H1 (cell line): Measurements from ENCODE around the gene AGAP3. TPM values are rescaled to one million over a fixed set of nuclear protein-coding genes. Genes with fewer than 3 reads are reported as not detected.

Experiments used
- CTCF ChIA-PET: fragments of 300-600 bp; sonication (Branson Sonifier 250); formaldehyde crosslinking; loops from one replicate; lab custom pipeline; 2021; ENCODE audit not compliant: partially characterized antibody; lab: Charles Lee
- POLR2A ChIA-PET: fragments of 300-600 bp; sonication (Branson Sonifier 250); formaldehyde crosslinking; loops from one replicate; lab custom pipeline; 2021; ENCODE audit warnings: inconsistent platforms; ENCODE audit not compliant: partially characterized antibody; lab: Charles Lee
- DNase-seq, 2 experiments: peaks; one replicate each; pipeline versions ENCODE4 v3.0.0 to v3.0.0-alpha.2; 2010 to 2022; ENCODE audit warnings: low spot score in 2 of 2, low read depth in 1 of 2, mixed read lengths in 1 of 2
- FAIRE-seq: peaks from 2 replicates; lab custom pipeline; 2011; peaks lifted over from hg19 to GRCh38; lab: Jason Lieb, UNC
- H2AFZ ChIP-seq: 2 replicates; pipeline ENCODE4 v1.8.1; 2012; ENCODE audit warnings: low read length, inconsistent platforms
- H2AK5ac ChIP-seq: 2 replicates; pipeline ENCODE4 v1.6.1; 2013; ENCODE audit warnings: low read depth, low read length
- H2BK120ac ChIP-seq: replicated peaks from 2 replicates; pipeline ENCODE3; 2013; ENCODE audit warnings: low read depth, low read length, inconsistent platforms
- H2BK12ac ChIP-seq: 2 replicates; pipeline ENCODE4 v1.6.1; 2013; ENCODE audit warnings: low read depth, low read length
- H2BK15ac ChIP-seq: 2 replicates; pipeline ENCODE4 v1.6.1; 2013; ENCODE audit warnings: low read length
- H2BK20ac ChIP-seq: 2 replicates; pipeline ENCODE4 v1.6.1; 2013; ENCODE audit warnings: low read length
- H2BK5ac ChIP-seq: 2 replicates; pipeline ENCODE4 v1.6.1; 2013; ENCODE audit warnings: low read depth, low read length
- H3K14ac ChIP-seq: 2 replicates; pipeline ENCODE4 v1.6.1; 2013; ENCODE audit warnings: inconsistent platforms; ENCODE audit not compliant: insufficient read length
- H3K18ac ChIP-seq: 2 replicates; pipeline ENCODE4 v1.6.1; 2013; ENCODE audit warnings: low read length; ENCODE audit errors: extremely low read depth
- H3K23ac ChIP-seq: 2 replicates; pipeline ENCODE4 v1.6.1; 2013; ENCODE audit warnings: inconsistent platforms; ENCODE audit not compliant: insufficient read length
- H3K23me2 ChIP-seq: 2 replicates; pipeline ENCODE4 v1.6.1; 2013; ENCODE audit warnings: low read depth, low read length
- H3K27ac ChIP-seq: 2 replicates; pipeline ENCODE4 v1.6.1; 2011; ENCODE audit warnings: low read depth, low read length, inconsistent platforms
- H3K27me3 ChIP-seq, 4 experiments: replicated peaks in 1 of 4; 1 replicate in 1 of 4; 2 replicates in 3 of 4; pipeline versions ENCODE4 v1.6.1 to v1.8.1; 2011 to 2013; ENCODE audit warnings: low read length in 3 of 4, mild to moderate bottlenecking in 3 of 4, inconsistent platforms in 2 of 4, mixed read lengths in 2 of 4, moderate library complexity in 1 of 4; ENCODE audit not compliant: control insufficient read depth in 3 of 4, insufficient read depth in 3 of 4; ENCODE audit errors: extremely low read depth in 1 of 4
- H3K36me3 ChIP-seq, 4 experiments: 2 replicates each; pipeline versions ENCODE4 v1.6.1 to v1.8.1; 2011 to 2013; ENCODE audit warnings: mild to moderate bottlenecking in 4 of 4, low read length in 3 of 4, moderate library complexity in 2 of 4, control low read depth in 1 of 4, inconsistent platforms in 1 of 4; ENCODE audit not compliant: insufficient read depth in 4 of 4, control insufficient read depth in 2 of 4
- H3K4ac ChIP-seq: replicated peaks from 2 replicates; pipeline ENCODE3; 2013; ENCODE audit warnings: low read length, low read depth, mixed read lengths, inconsistent platforms; ENCODE audit not compliant: insufficient read length
- H3K4me1 ChIP-seq, 4 experiments: replicated peaks in 1 of 4; 1 replicate in 1 of 4; 2 replicates in 3 of 4; pipeline versions ENCODE4 v1.6.1 to v1.8.1; 2011 to 2013; ENCODE audit warnings: low read length in 3 of 4, inconsistent platforms in 2 of 4, mixed read lengths in 1 of 4; ENCODE audit not compliant: insufficient read depth in 4 of 4, control insufficient read depth in 3 of 4
- H3K4me2 ChIP-seq, 2 experiments: 2 replicates each; pipeline versions ENCODE4 v1.6.1 to v1.8.1; 2011 to 2013; ENCODE audit warnings: low read depth in 2 of 2, low read length in 2 of 2, control low read depth in 1 of 2, inconsistent platforms in 1 of 2, mild to moderate bottlenecking in 1 of 2; ENCODE audit not compliant: insufficient read depth in 1 of 2
- H3K4me3 ChIP-seq, 4 experiments: fragments of 200-600, 300-600 bp in 1 of 4; sonication (generic), shearing (Covaris generic), sonication (Bioruptor Twin) in 1 of 4; 2 replicates each; pipeline versions ENCODE4 v1.5.1 to v1.8.1; 2011 to 2016; ENCODE audit warnings: low read length in 4 of 4, low read depth in 3 of 4, control low read depth in 2 of 4, inconsistent platforms in 2 of 4, mild to moderate bottlenecking in 2 of 4, mixed read lengths in 1 of 4, moderate library complexity in 1 of 4; ENCODE audit not compliant: insufficient read depth in 2 of 4; ENCODE audit errors: extremely low read depth in 1 of 4
- H3K56ac ChIP-seq: replicated peaks from 2 replicates; pipeline ENCODE3; 2013; ENCODE audit warnings: low read depth, mild to moderate bottlenecking, mixed read lengths, low read length, inconsistent platforms; ENCODE audit not compliant: insufficient read length
- H3K79me1 ChIP-seq: 2 replicates; pipeline ENCODE4 v1.6.1; 2013; ENCODE audit warnings: low read depth, low read length, control low read depth
- H3K79me2 ChIP-seq, 2 experiments: 2 replicates each; pipeline versions ENCODE4 v1.6.1 to v1.8.1; 2012 to 2013; ENCODE audit warnings: low read length in 2 of 2, mild to moderate bottlenecking in 2 of 2, inconsistent platforms in 1 of 2; ENCODE audit not compliant: insufficient read depth in 2 of 2, control insufficient read depth in 1 of 2
- H3K9ac ChIP-seq, 4 experiments: replicated peaks in 1 of 4; 1 replicate in 1 of 4; 2 replicates in 3 of 4; pipeline versions ENCODE4 v1.6.1 to v1.8.1; 2011 to 2013; ENCODE audit warnings: low read depth in 3 of 4, low read length in 3 of 4, control low read depth in 2 of 4, mild to moderate bottlenecking in 2 of 4, moderate library complexity in 2 of 4, inconsistent platforms in 1 of 4; ENCODE audit errors: extremely low read depth in 1 of 4
- H3K9me3 ChIP-seq, 2 experiments: 2 replicates each; pipeline versions ENCODE4 v1.6.1 to v1.8.1; 2012 to 2013; ENCODE audit warnings: mild to moderate bottlenecking in 2 of 2, moderate library complexity in 2 of 2, control low read depth in 1 of 2, inconsistent platforms in 1 of 2, low read depth in 1 of 2, low read length in 1 of 2, mixed read lengths in 1 of 2; ENCODE audit not compliant: insufficient read depth in 2 of 2
- H4K20me1 ChIP-seq, 2 experiments: replicated peaks in 1 of 2; 2 replicates each; pipeline versions ENCODE3 to v1.8.1; 2011 to 2013; ENCODE audit warnings: inconsistent platforms in 2 of 2, low read length in 2 of 2, mild to moderate bottlenecking in 1 of 2; ENCODE audit not compliant: insufficient read depth in 2 of 2, control insufficient read depth in 1 of 2
- H4K5ac ChIP-seq: 2 replicates; pipeline ENCODE4 v1.6.1; 2013; ENCODE audit warnings: low read length, low read depth, mixed read lengths, inconsistent platforms; ENCODE audit not compliant: insufficient read length
- H4K8ac ChIP-seq: 2 replicates; pipeline ENCODE4 v1.8.0; 2013; ENCODE audit warnings: mild to moderate bottlenecking, moderate library complexity, low read length, inconsistent platforms; ENCODE audit not compliant: insufficient read depth; ENCODE audit errors: extremely low read depth
- H4K91ac ChIP-seq: replicated peaks from 2 replicates; pipeline ENCODE3; 2013; ENCODE audit warnings: low read length, mixed read lengths, inconsistent platforms; ENCODE audit not compliant: insufficient read length
- ATF3 ChIP-seq: IDR thresholded peaks from 2 replicates; pipeline ENCODE4 v1.6.1; 2011; ENCODE audit warnings: low read depth, mild to moderate bottlenecking, low read length; ENCODE audit not compliant: insufficient read depth
- BRCA1 ChIP-seq: IDR thresholded peaks from 2 replicates; pipeline ENCODE4 v1.6.1; 2012; ENCODE audit warnings: low read depth, low read length, improper control_type of control experiment
- GTF2F1 ChIP-seq: IDR thresholded peaks from 2 replicates; pipeline ENCODE4 v1.6.1; 2012; ENCODE audit warnings: low read depth, low read length, improper control_type of control experiment, borderline replicate concordance
- KDM4A ChIP-seq: IDR thresholded peaks from one replicate; pipeline ENCODE4 v1.7.1; 2012; ENCODE audit warnings: low read depth, mild to moderate bottlenecking, moderate library complexity, low read length, inconsistent platforms; ENCODE audit not compliant: severe bottlenecking
- MAFK ChIP-seq: IDR thresholded peaks from 2 replicates; pipeline ENCODE4 v1.6.1; 2012; ENCODE audit warnings: low read depth, mild to moderate bottlenecking, improper control_type of control experiment, low read length
- PHF8 ChIP-seq: fragments of 200-600 bp; sonication (generic); conservative IDR thresholded peaks from 2 replicates; pipeline ENCODE4 v1.7.1; 2012; ENCODE audit warnings: low read depth, mild to moderate bottlenecking, inconsistent platforms, low read length, moderate library complexity
- POU5F1 ChIP-seq: IDR thresholded peaks from 2 replicates; pipeline ENCODE4 v1.6.1; 2011; ENCODE audit warnings: low read depth, mild to moderate bottlenecking, low read length, moderate library complexity
- RBBP5 ChIP-seq: IDR thresholded peaks from 2 replicates; pipeline ENCODE4 v1.7.1; 2012; ENCODE audit warnings: low read depth, mild to moderate bottlenecking, inconsistent platforms, low read length, moderate library complexity, borderline replicate concordance
- SAP30 ChIP-seq: fragments of 300-600 bp; sonication (generic); IDR thresholded peaks from 2 replicates; pipeline ENCODE4 v1.7.1; 2012; ENCODE audit warnings: low read length, moderate library complexity, mild to moderate bottlenecking, inconsistent platforms; ENCODE audit not compliant: insufficient read depth, insufficient replicate concordance
- SP4 ChIP-seq: IDR thresholded peaks from 2 replicates; pipeline ENCODE4 v1.6.1; 2012; ENCODE audit warnings: low read length, inconsistent platforms
- TBP ChIP-seq: IDR thresholded peaks from 2 replicates; pipeline ENCODE4 v1.6.1; 2011; ENCODE audit warnings: low read depth, low read length, improper control_type of control experiment
- WGBS, 2 experiments: shearing (Covaris generic) in 1 of 2; methylation state at CpG; one replicate each; pipeline versions ENCODE4 v1.1.6 to v1.1.7; 2013 to 2015; ENCODE audit warnings: low lambda C conversion rate in 2 of 2, mixed read lengths in 2 of 2, inconsistent platforms in 1 of 2, low coverage in 1 of 2, missing lambda C conversion rate in 1 of 2; ENCODE audit not compliant: insufficient replicate concordance in 2 of 2, insufficient coverage in 1 of 2, insufficient read length in 1 of 2; ENCODE audit errors: extremely low coverage in 1 of 2, missing lambda C conversion rate in 1 of 2; 5-methylcytosine and 5-hydroxymethylcytosine counted together
- polyA plus RNA-seq, 7 experiments: library from polyadenylated mRNA; depleted of rRNA in 3 of 7; stranded (reverse) in 5 of 7; unstranded in 2 of 7; fragments of >200 nt in 5 of 7; fragments of 200-250 nt in 2 of 7; gene quantifications; 1 replicate in 5 of 7; 2 replicates in 1 of 7; 4 replicates in 1 of 7; pipeline versions ENCODE4 v1.2.1 to v1.2.3, GENCODE V29; 2011 to 2013; ENCODE audit warnings: missing spikeins in 2 of 7, mixed read lengths in 2 of 7
- total RNA-seq: library from RNA; stranded (reverse); fragmentation: NEBNext Ultra II Directional; extraction: Animal tissue kit (Norgen Biotek cat#: 25700); gene quantifications from 2 replicates; pipeline ENCODE4 v1.2.1, GENCODE V29; 2021

AGAP3 gene
- total and polyA plus RNA-seq, 2 of the 8 experiments (the other 6 are each of a cell fraction or from before 2014, with no cell fraction given): 66.4 to 120 TPM

GRCh38 chr7:151099486-151100211 is 13.4 kb downstream of the AGAP3 start:
- H2BK20ac ChIP-seq: no peak overlapping the region
- H3K79me1 ChIP-seq: peaks cover 18% of the 10 kb centered on the region
- H3K23ac ChIP-seq: no peak overlapping the region
- no peak overlapping the region for H2BK15ac ChIP-seq
- no peaks in the 10 kb centered on the region for H3K9me3 ChIP-seq
- no peak overlapping the region for H3K4me2 ChIP-seq
- peaks cover 0 to 58% of the 10 kb centered on the region in 2 experiments; a peak in 2 of 4 replicates for H3K79me2 ChIP-seq
- no peak overlapping the region for H3K4me3 ChIP-seq
- peaks cover 18 to 39% of the 10 kb centered on the region in 2 experiments for H4K20me1 ChIP-seq
- no peaks in the 10 kb centered on the region; the same call in 1 of the 2 replicates for H3K23me2 ChIP-seq
- H4K91ac ChIP-seq: no peak overlapping the region
- 0 out of 2 replicates have a peak overlapping the region, but pooled peaks have one; percentile 66 for H2BK5ac ChIP-seq
- POLR2A ChIA-PET: interaction anchor here (0.6 to 1.5 kb wide), 2 partner anchors 20 to 180 kb away, joined by 3 to 5 read pairs; no protein-coding TSS in a partner anchor
- no peak overlapping the region for H3K4ac ChIP-seq
- DNase-seq: no peak
- no peak overlapping the region for H2BK120ac ChIP-seq
- no peak overlapping the region for H3K14ac ChIP-seq
- no peak overlapping the region for H2AFZ ChIP-seq
- 89% methylated on average over 20 of the region's 20 CpGs; no CpG with 5 or more reads in 1 of the 2 experiments for WGBS, 2 experiments
- H3K4me1 ChIP-seq: peaks cover under 1 to 25% (median 14%) of the 10 kb centered on the region in 4 experiments
- CTCF ChIA-PET: interaction anchor here (0.9 to 22.4 kb wide), 4 partner anchors 10 to 87 kb away, joined by 3 to 448 read pairs (median 19); partner anchors contain the start of genes AGAP3 and TMUB1
- no peak overlapping the region for H4K5ac ChIP-seq
- H3K56ac ChIP-seq: no peak overlapping the region
- H2AK5ac ChIP-seq: 0 out of 2 replicates have a peak overlapping the region, but pooled peaks have one; percentile 39
- H3K36me3 ChIP-seq: no peaks in the 10 kb centered on the region
- no peak overlapping the region for H3K18ac ChIP-seq
- no peak overlapping the region for H3K9ac ChIP-seq
- no peak for FAIRE-seq
- H3K27ac ChIP-seq: no peak overlapping the region
- peak overlapping the region; percentile 60; the same call in 1 of the 2 replicates for H2BK12ac ChIP-seq
- peak overlapping the region; percentile 12; the same call in 1 of the 2 replicates for H4K8ac ChIP-seq
- no peaks in the 10 kb centered on the region for H3K27me3 ChIP-seq
- no peak for TF ChIP-seq KDM4A
- TF ChIP-seq POU5F1: no peak
- no peak for TF ChIP-seq BRCA1
- TF ChIP-seq SAP30: no peak
- no peak for TF ChIP-seq SP4
- TF ChIP-seq PHF8: no peak
- no peak for TF ChIP-seq RBBP5
- TF ChIP-seq ATF3: no peak
- TF ChIP-seq GTF2F1: no peak
- no peak for TF ChIP-seq MAFK
- no peak for TF ChIP-seq TBP
